H1 (cell line): ENCODE data around the gene GAN. TPM values are rescaled to one million over a fixed set of nuclear protein-coding genes. Genes with fewer than 3 reads are reported as not detected.

ENCODE experiments used
- CTCF ChIA-PET: fragments of 300-600 bp; sonication (Branson Sonifier 250); formaldehyde crosslinking; loops from one replicate; lab custom pipeline; 2021; ENCODE audit not compliant: partially characterized antibody; lab: Charles Lee
- POLR2A ChIA-PET: fragments of 300-600 bp; sonication (Branson Sonifier 250); formaldehyde crosslinking; loops from one replicate; lab custom pipeline; 2021; ENCODE audit warnings: inconsistent platforms; ENCODE audit not compliant: partially characterized antibody; lab: Charles Lee
- DNase-seq, 2 experiments: peaks; one replicate each; pipeline versions ENCODE4 v3.0.0 to v3.0.0-alpha.2; 2010 to 2022; ENCODE audit warnings: low spot score in 2 of 2, low read depth in 1 of 2, mixed read lengths in 1 of 2
- FAIRE-seq: peaks from 2 replicates; lab custom pipeline; 2011; peaks lifted over from hg19 to GRCh38; lab: Jason Lieb, UNC
- H2AFZ ChIP-seq: 2 replicates; pipeline ENCODE4 v1.8.1; 2012; ENCODE audit warnings: low read length, inconsistent platforms
- H2AK5ac ChIP-seq: 2 replicates; pipeline ENCODE4 v1.6.1; 2013; ENCODE audit warnings: low read depth, low read length
- H2BK120ac ChIP-seq: replicated peaks from 2 replicates; pipeline ENCODE3; 2013; ENCODE audit warnings: low read depth, low read length, inconsistent platforms
- H2BK12ac ChIP-seq: 2 replicates; pipeline ENCODE4 v1.6.1; 2013; ENCODE audit warnings: low read depth, low read length
- H2BK15ac ChIP-seq: 2 replicates; pipeline ENCODE4 v1.6.1; 2013; ENCODE audit warnings: low read length
- H2BK20ac ChIP-seq: 2 replicates; pipeline ENCODE4 v1.6.1; 2013; ENCODE audit warnings: low read length
- H2BK5ac ChIP-seq: 2 replicates; pipeline ENCODE4 v1.6.1; 2013; ENCODE audit warnings: low read depth, low read length
- H3K14ac ChIP-seq: 2 replicates; pipeline ENCODE4 v1.6.1; 2013; ENCODE audit warnings: inconsistent platforms; ENCODE audit not compliant: insufficient read length
- H3K18ac ChIP-seq: 2 replicates; pipeline ENCODE4 v1.6.1; 2013; ENCODE audit warnings: low read length; ENCODE audit errors: extremely low read depth
- H3K23ac ChIP-seq: 2 replicates; pipeline ENCODE4 v1.6.1; 2013; ENCODE audit warnings: inconsistent platforms; ENCODE audit not compliant: insufficient read length
- H3K23me2 ChIP-seq: 2 replicates; pipeline ENCODE4 v1.6.1; 2013; ENCODE audit warnings: low read depth, low read length
- H3K27ac ChIP-seq: 2 replicates; pipeline ENCODE4 v1.6.1; 2011; ENCODE audit warnings: low read depth, low read length, inconsistent platforms
- H3K27me3 ChIP-seq, 4 experiments: replicated peaks in 1 of 4; 1 replicate in 1 of 4; 2 replicates in 3 of 4; pipeline versions ENCODE4 v1.6.1 to v1.8.1; 2011 to 2013; ENCODE audit warnings: low read length in 3 of 4, mild to moderate bottlenecking in 3 of 4, inconsistent platforms in 2 of 4, mixed read lengths in 2 of 4, moderate library complexity in 1 of 4; ENCODE audit not compliant: control insufficient read depth in 3 of 4, insufficient read depth in 3 of 4; ENCODE audit errors: extremely low read depth in 1 of 4
- H3K36me3 ChIP-seq, 4 experiments: 2 replicates each; pipeline versions ENCODE4 v1.6.1 to v1.8.1; 2011 to 2013; ENCODE audit warnings: mild to moderate bottlenecking in 4 of 4, low read length in 3 of 4, moderate library complexity in 2 of 4, control low read depth in 1 of 4, inconsistent platforms in 1 of 4; ENCODE audit not compliant: insufficient read depth in 4 of 4, control insufficient read depth in 2 of 4
- H3K4ac ChIP-seq: replicated peaks from 2 replicates; pipeline ENCODE3; 2013; ENCODE audit warnings: low read length, low read depth, mixed read lengths, inconsistent platforms; ENCODE audit not compliant: insufficient read length
- H3K4me1 ChIP-seq, 4 experiments: replicated peaks in 1 of 4; 1 replicate in 1 of 4; 2 replicates in 3 of 4; pipeline versions ENCODE4 v1.6.1 to v1.8.1; 2011 to 2013; ENCODE audit warnings: low read length in 3 of 4, inconsistent platforms in 2 of 4, mixed read lengths in 1 of 4; ENCODE audit not compliant: insufficient read depth in 4 of 4, control insufficient read depth in 3 of 4
- H3K4me2 ChIP-seq, 2 experiments: 2 replicates each; pipeline versions ENCODE4 v1.6.1 to v1.8.1; 2011 to 2013; ENCODE audit warnings: low read depth in 2 of 2, low read length in 2 of 2, control low read depth in 1 of 2, inconsistent platforms in 1 of 2, mild to moderate bottlenecking in 1 of 2; ENCODE audit not compliant: insufficient read depth in 1 of 2
- H3K4me3 ChIP-seq, 4 experiments: fragments of 200-600, 300-600 bp in 1 of 4; sonication (generic), shearing (Covaris generic), sonication (Bioruptor Twin) in 1 of 4; 2 replicates each; pipeline versions ENCODE4 v1.5.1 to v1.8.1; 2011 to 2016; ENCODE audit warnings: low read length in 4 of 4, low read depth in 3 of 4, control low read depth in 2 of 4, inconsistent platforms in 2 of 4, mild to moderate bottlenecking in 2 of 4, mixed read lengths in 1 of 4, moderate library complexity in 1 of 4; ENCODE audit not compliant: insufficient read depth in 2 of 4; ENCODE audit errors: extremely low read depth in 1 of 4
- H3K56ac ChIP-seq: replicated peaks from 2 replicates; pipeline ENCODE3; 2013; ENCODE audit warnings: low read depth, mild to moderate bottlenecking, mixed read lengths, low read length, inconsistent platforms; ENCODE audit not compliant: insufficient read length
- H3K79me1 ChIP-seq: 2 replicates; pipeline ENCODE4 v1.6.1; 2013; ENCODE audit warnings: low read depth, low read length, control low read depth
- H3K79me2 ChIP-seq, 2 experiments: 2 replicates each; pipeline versions ENCODE4 v1.6.1 to v1.8.1; 2012 to 2013; ENCODE audit warnings: low read length in 2 of 2, mild to moderate bottlenecking in 2 of 2, inconsistent platforms in 1 of 2; ENCODE audit not compliant: insufficient read depth in 2 of 2, control insufficient read depth in 1 of 2
- H3K9ac ChIP-seq, 4 experiments: replicated peaks in 1 of 4; 1 replicate in 1 of 4; 2 replicates in 3 of 4; pipeline versions ENCODE4 v1.6.1 to v1.8.1; 2011 to 2013; ENCODE audit warnings: low read depth in 3 of 4, low read length in 3 of 4, control low read depth in 2 of 4, mild to moderate bottlenecking in 2 of 4, moderate library complexity in 2 of 4, inconsistent platforms in 1 of 4; ENCODE audit errors: extremely low read depth in 1 of 4
- H3K9me3 ChIP-seq, 2 experiments: 2 replicates each; pipeline versions ENCODE4 v1.6.1 to v1.8.1; 2012 to 2013; ENCODE audit warnings: mild to moderate bottlenecking in 2 of 2, moderate library complexity in 2 of 2, control low read depth in 1 of 2, inconsistent platforms in 1 of 2, low read depth in 1 of 2, low read length in 1 of 2, mixed read lengths in 1 of 2; ENCODE audit not compliant: insufficient read depth in 2 of 2
- H4K20me1 ChIP-seq, 2 experiments: replicated peaks in 1 of 2; 2 replicates each; pipeline versions ENCODE3 to v1.8.1; 2011 to 2013; ENCODE audit warnings: inconsistent platforms in 2 of 2, low read length in 2 of 2, mild to moderate bottlenecking in 1 of 2; ENCODE audit not compliant: insufficient read depth in 2 of 2, control insufficient read depth in 1 of 2
- H4K5ac ChIP-seq: 2 replicates; pipeline ENCODE4 v1.6.1; 2013; ENCODE audit warnings: low read length, low read depth, mixed read lengths, inconsistent platforms; ENCODE audit not compliant: insufficient read length
- H4K8ac ChIP-seq: 2 replicates; pipeline ENCODE4 v1.8.0; 2013; ENCODE audit warnings: mild to moderate bottlenecking, moderate library complexity, low read length, inconsistent platforms; ENCODE audit not compliant: insufficient read depth; ENCODE audit errors: extremely low read depth
- H4K91ac ChIP-seq: replicated peaks from 2 replicates; pipeline ENCODE3; 2013; ENCODE audit warnings: low read length, mixed read lengths, inconsistent platforms; ENCODE audit not compliant: insufficient read length
- BACH1 ChIP-seq: IDR thresholded peaks from 2 replicates; pipeline ENCODE4 v1.6.1; 2012; ENCODE audit warnings: low read length, improper control_type of control experiment
- EZH2 ChIP-seq: fragments of 200-600 bp; sonication (generic); IDR thresholded peaks from 2 replicates; pipeline ENCODE4 v1.7.1; 2012; ENCODE audit warnings: low read depth, mild to moderate bottlenecking, moderate library complexity, low read length, inconsistent platforms; ENCODE audit not compliant: severe bottlenecking
- GABPA ChIP-seq: IDR thresholded peaks from 2 replicates; pipeline ENCODE4 v1.6.1; 2011; ENCODE audit warnings: mild to moderate bottlenecking, low read length, moderate library complexity, borderline replicate concordance; ENCODE audit not compliant: insufficient read depth
- KDM1A ChIP-seq: fragments of 200-600, 300-600 bp; sonication (generic); IDR thresholded peaks from 2 replicates; pipeline ENCODE4 v1.7.1; 2016; ENCODE audit warnings: mild to moderate bottlenecking, low read length, borderline replicate concordance
- MAFK ChIP-seq: IDR thresholded peaks from 2 replicates; pipeline ENCODE4 v1.6.1; 2012; ENCODE audit warnings: low read depth, mild to moderate bottlenecking, improper control_type of control experiment, low read length
- PHF8 ChIP-seq: fragments of 200-600 bp; sonication (generic); conservative IDR thresholded peaks from 2 replicates; pipeline ENCODE4 v1.7.1; 2012; ENCODE audit warnings: low read depth, mild to moderate bottlenecking, inconsistent platforms, low read length, moderate library complexity
- RXRA ChIP-seq: IDR thresholded peaks from 2 replicates; pipeline ENCODE4 v1.6.1; 2011; ENCODE audit warnings: low read depth, mild to moderate bottlenecking, low read length, moderate library complexity; ENCODE audit not compliant: insufficient read depth
- SAP30 ChIP-seq: fragments of 300-600 bp; sonication (generic); IDR thresholded peaks from 2 replicates; pipeline ENCODE4 v1.7.1; 2012; ENCODE audit warnings: low read length, moderate library complexity, mild to moderate bottlenecking, inconsistent platforms; ENCODE audit not compliant: insufficient read depth, insufficient replicate concordance
- SIRT6 ChIP-seq: IDR thresholded peaks from one replicate; pipeline ENCODE4 v1.7.1; 2012; ENCODE audit warnings: low read length, inconsistent platforms
- SIX5 ChIP-seq: IDR thresholded peaks from 2 replicates; pipeline ENCODE4 v1.6.1; 2011; ENCODE audit warnings: mild to moderate bottlenecking, low read depth, low read length
- TCF12 ChIP-seq: IDR thresholded peaks from 2 replicates; pipeline ENCODE4 v1.6.1; 2011; ENCODE audit warnings: low read depth, mild to moderate bottlenecking, low read length
- YY1 ChIP-seq: IDR thresholded peaks from 2 replicates; pipeline ENCODE4 v1.6.1; 2011; ENCODE audit warnings: low read depth, mild to moderate bottlenecking, low read length
- WGBS, 2 experiments: shearing (Covaris generic) in 1 of 2; methylation state at CpG; one replicate each; pipeline versions ENCODE4 v1.1.6 to v1.1.7; 2013 to 2015; ENCODE audit warnings: low lambda C conversion rate in 2 of 2, mixed read lengths in 2 of 2, inconsistent platforms in 1 of 2, low coverage in 1 of 2, missing lambda C conversion rate in 1 of 2; ENCODE audit not compliant: insufficient replicate concordance in 2 of 2, insufficient coverage in 1 of 2, insufficient read length in 1 of 2; ENCODE audit errors: extremely low coverage in 1 of 2, missing lambda C conversion rate in 1 of 2; 5-methylcytosine and 5-hydroxymethylcytosine counted together
- polyA plus RNA-seq, 7 experiments: library from polyadenylated mRNA; depleted of rRNA in 3 of 7; stranded (reverse) in 5 of 7; unstranded in 2 of 7; fragments of >200 nt in 5 of 7; fragments of 200-250 nt in 2 of 7; gene quantifications; 1 replicate in 5 of 7; 2 replicates in 1 of 7; 4 replicates in 1 of 7; pipeline versions ENCODE4 v1.2.1 to v1.2.3, GENCODE V29; 2011 to 2013; ENCODE audit warnings: missing spikeins in 2 of 7, mixed read lengths in 2 of 7
- total RNA-seq: library from RNA; stranded (reverse); fragmentation: NEBNext Ultra II Directional; extraction: Animal tissue kit (Norgen Biotek cat#: 25700); gene quantifications from 2 replicates; pipeline ENCODE4 v1.2.1, GENCODE V29; 2021

The GAN gene
- total and polyA plus RNA-seq, 2 of the 8 experiments (the other 6 are each of a cell fraction or from before 2014, with no cell fraction given): 4.5 to 23.9 TPM

DNA sequence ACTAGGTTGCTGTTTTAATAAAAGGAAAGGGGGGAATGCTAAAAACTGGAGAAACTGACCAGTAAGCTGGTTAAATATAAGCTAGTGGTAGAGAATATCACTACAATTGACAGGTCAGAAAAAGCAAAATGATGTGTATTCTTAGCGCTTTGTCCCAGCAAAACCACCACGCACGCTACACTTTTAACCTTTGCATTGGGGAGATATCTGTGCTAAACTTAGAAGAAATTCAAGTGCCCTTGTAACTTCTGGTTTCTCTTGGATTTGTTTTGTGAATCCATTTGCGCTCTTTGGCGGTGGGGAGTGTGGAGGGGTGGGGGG lies 1.4 kb downstream of the GAN start:
- peaks cover 12 to 83% of the 10 kb centered on the region in 2 experiments for H3K79me2 ChIP-seq
- H3K56ac ChIP-seq: no peak overlapping the region
- H3K9ac ChIP-seq: no peak overlapping the region; a peak in 1 of 7 replicates
- no peak overlapping the region for H3K27ac ChIP-seq
- peaks cover 8% of the 10 kb centered on the region; the same call in 1 of the 2 replicates for H3K79me1 ChIP-seq
- no peak overlapping the region for H2AFZ ChIP-seq
- H3K23me2 ChIP-seq: peaks cover 19% of the 10 kb centered on the region
- WGBS, 2 experiments: 64% methylated on average over 5 of the region's 5 CpGs; no CpG with 5 or more reads in 1 of the 2 experiments
- no peaks in the 10 kb centered on the region for H3K27me3 ChIP-seq
- H2BK120ac ChIP-seq: no peak overlapping the region
- DNase-seq (no peak), FAIRE-seq (no peak)
- no peak overlapping the region for H2BK15ac ChIP-seq
- H3K9me3 ChIP-seq: no peaks in the 10 kb centered on the region
- no peak overlapping the region for H2AK5ac ChIP-seq
- no peak overlapping the region for H2BK12ac ChIP-seq
- peaks cover 0 to 13% (median 6%) of the 10 kb centered on the region in 4 experiments; a peak in 4 of 7 replicates for H3K4me1 ChIP-seq
- H3K23ac ChIP-seq: no peak overlapping the region
- peaks cover 5 to 10% of the 10 kb centered on the region in 2 experiments for H4K20me1 ChIP-seq
- POLR2A ChIA-PET: interaction anchor here (1.5 kb wide), 1 partner anchor 16 kb away, joined by 4 read pairs; no protein-coding TSS in a partner anchor
- peak overlapping the region; percentile 88 to 99 for H3K4me2 ChIP-seq
- H3K4ac ChIP-seq: no peak overlapping the region
- H2BK20ac ChIP-seq: no peak overlapping the region
- H4K8ac ChIP-seq: no peak overlapping the region
- H3K18ac ChIP-seq: no peak overlapping the region
- no peak overlapping the region for H3K14ac ChIP-seq
- CTCF ChIA-PET: no interaction called here
- H3K36me3 ChIP-seq: peaks cover 0 to 8% (median 0%) of the 10 kb centered on the region in 4 experiments; a peak in 2 of 8 replicates
- TF ChIP-seq EZH2 (no peak), SIRT6 (no peak), KDM1A (no peak), BACH1 (no peak), SAP30 (no peak), RXRA (no peak), SIX5 (no peak), PHF8 (no peak), GABPA (no peak), TCF12 (no peak), MAFK (no peak), YY1 (no peak)
- peak overlapping the region; percentile 94 to 98 (median 94); a peak in 7 of 8 replicates for H3K4me3 ChIP-seq
- no peak overlapping the region for H4K5ac ChIP-seq
- H4K91ac ChIP-seq: no peak overlapping the region
- H2BK5ac ChIP-seq: no peak overlapping the region
